ENCODE results near the gene OBSCN.

The OBSCN gene

DNA sequence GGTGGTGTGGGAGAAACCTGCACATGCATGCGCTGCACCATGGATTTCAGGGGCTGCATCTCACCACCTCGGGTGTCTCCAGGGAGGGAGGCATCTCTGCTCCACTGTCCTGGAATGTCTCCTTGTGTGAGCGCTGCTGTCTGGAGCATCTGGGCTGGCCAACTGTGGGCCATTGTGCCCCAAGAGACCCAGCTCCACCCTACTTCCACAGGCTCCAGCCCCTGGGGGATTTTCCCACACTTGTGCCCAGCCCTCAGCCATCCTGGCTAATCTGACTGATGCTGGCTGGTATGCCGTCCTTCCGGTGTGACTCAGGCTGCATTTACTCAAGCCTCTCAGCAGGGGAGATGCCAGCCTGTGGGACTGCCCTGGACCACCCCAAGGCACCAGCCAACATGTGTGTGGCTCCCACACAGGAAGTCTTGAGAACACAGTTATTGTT is 136.8 kb downstream of the OBSCN start:
- no peak for DNase-seq

DNA sequence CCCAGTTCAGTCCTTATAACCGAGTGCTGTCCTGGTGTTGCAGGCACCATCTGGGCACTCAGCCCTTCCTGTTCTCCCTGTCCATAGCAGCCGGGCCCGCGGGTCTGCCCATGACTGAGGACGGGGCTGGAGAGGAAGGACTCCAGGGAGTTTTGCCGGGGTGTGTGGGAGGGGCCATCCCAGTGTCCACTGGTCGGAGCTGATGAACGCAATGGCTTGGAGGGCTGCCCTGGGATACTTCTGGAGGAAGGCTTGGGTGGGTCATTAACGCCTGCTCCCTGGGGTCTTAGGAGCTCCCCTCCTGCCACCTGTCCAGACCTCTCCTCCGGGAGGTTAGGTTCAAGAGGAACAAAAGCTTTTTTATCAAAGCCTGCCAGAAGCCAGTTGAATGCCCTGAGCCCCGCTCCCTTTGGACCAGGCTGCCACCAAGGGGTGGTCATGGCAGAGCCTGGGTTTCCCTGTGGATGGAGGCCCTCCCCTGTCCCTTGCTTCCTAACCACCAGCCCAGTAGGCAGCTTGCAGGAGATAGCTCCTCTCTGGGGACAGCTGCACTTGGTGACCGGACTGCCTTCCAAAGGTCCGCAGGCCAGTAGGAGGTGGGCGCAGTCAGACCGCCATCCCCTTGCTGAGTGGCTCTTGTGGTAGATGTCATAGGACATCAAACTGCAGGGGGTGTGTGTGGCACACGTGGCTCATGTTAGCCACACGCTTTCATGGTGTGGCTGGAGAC is 137.5 kb downstream of the OBSCN start:
- DNase-seq = no peak

DNA sequence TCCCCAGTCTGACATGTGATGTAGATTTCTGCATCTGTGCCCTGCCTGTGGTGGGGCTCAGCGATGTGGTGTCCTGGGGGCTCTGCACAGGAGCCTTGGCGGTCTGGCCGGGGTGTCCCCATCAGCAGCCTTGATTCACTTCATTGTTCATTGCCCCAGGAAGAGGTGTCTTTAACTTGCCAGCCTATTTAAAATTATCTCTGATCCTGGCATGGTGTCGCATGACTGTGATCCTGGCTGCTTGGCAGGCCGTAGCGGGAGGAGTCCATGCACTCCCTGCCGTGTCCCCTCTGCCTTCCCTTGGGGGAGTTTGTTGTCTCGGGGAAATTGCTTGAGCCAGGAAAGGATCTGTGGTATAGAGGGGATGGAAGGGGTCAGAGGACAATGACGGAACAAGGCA is 138.9 kb downstream of the OBSCN start:
- DNase-seq = no peak

DNA sequence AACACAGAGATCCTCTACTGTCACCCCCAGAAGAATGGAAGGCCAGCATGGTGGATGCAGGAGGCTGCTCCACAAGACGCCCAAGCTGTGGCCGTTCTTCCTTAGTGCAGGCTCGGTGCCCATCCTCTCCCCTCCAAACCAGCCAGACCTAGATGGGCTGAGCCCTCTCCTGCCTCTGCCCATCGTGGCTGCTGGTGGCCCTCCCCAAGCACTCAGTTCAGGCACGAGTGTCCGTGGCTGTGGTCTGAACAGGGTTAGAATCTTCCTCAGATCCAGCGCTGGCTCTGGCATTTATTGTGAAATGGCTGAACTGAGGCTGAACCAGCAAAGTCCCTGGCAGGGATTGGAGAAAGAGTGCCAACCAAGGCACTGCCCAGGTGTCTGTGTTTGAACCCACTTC is 139.3 kb downstream of the OBSCN start:
- no peak for DNase-seq

DNA sequence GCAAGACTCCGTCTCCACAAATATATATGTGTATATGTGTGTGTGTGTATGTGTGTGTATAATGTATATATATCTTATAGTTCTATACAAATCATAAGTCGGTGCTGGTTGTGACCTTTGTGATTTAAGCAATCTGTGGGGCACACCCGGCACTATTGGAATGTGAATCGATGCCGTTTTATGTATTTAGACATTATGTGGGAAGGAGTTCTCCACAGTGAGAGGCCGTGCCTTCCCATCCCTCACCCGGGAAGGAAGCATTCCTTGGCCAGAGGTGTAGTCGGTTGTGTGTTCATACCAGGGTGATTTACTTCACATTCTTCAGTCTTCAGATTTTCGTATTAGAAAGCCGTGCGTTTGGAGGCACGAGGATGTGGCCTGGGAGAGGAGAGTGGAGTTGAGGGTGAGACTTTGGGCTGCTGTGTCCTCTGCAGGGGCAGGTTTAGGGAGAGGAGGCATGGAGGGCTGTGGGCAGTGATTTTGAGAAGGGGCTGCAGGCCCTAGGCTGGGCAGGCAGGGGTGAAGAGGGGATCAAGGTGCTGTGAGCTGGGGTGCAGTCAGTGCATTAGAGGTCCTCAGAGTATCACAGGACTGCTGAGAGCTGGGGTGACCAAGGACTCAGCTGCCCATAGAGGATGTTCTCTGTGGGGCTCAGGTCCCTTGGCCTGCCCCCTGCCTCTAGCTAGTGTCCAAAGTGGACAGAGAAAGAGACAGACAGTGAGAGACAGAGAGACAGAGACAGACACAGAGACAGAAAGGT is 141.0 kb downstream of the OBSCN start:
- no peak for DNase-seq

DNA sequence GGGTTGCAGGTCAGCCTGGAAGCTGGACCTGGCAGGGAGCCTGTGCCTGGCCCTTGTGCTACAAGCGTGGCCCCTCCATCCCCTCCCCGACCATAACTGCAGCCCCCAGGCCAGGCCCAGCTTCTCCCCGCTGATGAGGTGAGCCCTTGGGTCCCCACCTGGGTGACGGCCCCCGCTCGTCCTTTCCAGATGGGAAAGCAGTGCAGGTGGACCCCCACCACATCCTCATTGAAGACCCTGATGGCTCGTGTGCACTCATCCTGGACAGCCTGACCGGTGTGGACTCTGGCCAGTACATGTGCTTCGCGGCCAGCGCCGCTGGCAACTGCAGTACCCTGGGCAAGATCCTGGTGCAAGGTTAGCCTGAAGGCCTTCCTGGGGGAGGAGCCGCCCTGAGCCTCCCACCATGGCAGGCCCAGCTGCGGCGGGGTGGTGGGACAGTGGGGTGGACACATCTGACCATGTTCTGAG is 141.9 kb downstream of the OBSCN start:
- no peak for DNase-seq

DNA sequence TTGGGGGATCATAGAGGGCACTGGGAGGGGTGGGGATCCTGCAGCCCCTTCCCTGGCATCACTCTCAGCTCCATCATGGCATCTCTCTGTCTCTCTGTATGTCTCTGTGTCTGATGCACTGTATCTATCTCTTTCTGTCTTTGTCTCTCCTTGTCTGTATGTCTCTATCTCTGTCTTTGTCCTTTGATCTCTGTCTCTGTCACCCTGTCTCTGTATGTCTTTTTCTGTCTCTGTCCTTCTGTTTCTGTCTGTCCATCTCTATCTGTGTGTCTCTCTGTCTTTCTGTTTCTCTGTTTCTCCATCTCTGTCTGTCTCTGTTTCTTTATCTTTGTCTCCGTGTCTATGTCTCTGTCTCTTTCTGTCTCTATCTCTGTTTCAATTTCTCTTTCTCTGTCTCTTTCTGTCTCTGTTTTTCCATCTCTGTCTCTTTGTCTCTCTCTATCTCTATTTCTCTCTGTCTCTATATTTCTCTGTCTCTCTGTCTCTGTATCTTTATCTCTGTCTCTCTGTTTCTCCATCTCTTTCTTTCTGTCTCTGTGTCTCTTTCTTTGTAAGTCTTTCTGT is 142.4 kb downstream of the OBSCN start:
- no peak for DNase-seq

DNA sequence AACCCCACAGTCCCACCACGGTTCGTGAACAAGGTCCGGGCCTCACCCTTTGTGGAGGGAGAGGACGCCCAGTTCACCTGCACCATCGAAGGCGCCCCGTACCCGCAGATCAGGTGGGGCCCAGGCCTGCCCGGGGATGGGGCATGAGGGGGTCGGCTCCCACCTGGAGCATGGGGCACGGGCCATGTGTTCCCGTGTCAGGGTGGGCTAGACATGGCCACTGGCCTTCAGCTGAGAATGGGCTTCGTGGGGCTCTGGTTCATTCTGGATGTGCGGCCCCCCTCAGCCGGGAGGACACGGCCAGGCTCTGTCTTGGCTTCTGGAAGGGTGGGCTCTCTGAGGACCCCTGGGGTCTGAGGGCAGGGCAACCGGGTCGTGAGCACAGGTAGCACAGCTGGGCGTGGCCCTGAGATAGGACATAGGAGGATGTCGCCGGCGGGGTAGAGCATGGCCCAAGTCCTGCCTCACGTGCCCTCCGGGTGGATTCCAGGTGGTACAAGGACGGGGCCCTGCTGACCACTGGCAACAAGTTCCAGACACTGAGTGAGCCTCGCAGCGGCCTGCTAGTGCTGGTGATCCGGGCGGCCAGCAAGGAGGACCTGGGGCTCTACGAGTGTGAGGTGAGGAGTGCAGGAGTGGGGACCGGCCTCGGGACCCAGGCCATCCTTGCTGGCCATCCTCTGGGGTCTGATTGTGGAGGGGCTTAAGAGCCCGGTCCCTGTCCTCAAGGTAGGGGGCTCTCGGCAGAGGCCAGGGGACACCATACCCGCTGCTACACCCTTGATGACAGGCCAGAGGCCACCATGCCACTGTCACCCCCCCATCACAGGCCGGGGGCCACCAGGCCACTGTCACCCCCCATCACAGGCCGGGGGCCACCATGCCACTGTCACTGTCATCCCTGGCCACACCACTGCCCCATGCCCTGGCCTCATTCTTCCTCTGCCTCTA is 143.3 kb downstream of the OBSCN start:
- no peak for DNase-seq

DNA sequence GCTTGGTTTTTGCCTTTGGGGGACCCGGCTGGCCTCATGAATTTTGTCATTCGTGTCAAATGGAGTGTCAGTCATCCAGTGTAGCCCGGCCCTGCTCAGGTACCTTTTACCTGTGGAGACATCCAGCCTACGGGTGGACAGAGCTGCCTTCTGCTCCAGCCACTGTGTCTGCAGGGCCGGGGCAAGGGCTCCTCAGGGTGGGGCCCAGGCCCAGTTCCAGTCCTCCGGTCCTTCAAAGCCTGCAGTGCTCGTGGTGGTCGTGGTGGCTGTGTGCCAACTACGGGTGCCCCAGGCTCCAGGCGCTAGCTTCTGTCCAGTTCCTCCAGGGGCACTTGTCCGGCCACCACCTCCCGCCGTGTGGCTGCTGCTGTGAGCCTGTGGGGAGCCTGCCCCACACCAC is 144.0 kb downstream of the OBSCN start:
- DNase-seq = no peak

DNA sequence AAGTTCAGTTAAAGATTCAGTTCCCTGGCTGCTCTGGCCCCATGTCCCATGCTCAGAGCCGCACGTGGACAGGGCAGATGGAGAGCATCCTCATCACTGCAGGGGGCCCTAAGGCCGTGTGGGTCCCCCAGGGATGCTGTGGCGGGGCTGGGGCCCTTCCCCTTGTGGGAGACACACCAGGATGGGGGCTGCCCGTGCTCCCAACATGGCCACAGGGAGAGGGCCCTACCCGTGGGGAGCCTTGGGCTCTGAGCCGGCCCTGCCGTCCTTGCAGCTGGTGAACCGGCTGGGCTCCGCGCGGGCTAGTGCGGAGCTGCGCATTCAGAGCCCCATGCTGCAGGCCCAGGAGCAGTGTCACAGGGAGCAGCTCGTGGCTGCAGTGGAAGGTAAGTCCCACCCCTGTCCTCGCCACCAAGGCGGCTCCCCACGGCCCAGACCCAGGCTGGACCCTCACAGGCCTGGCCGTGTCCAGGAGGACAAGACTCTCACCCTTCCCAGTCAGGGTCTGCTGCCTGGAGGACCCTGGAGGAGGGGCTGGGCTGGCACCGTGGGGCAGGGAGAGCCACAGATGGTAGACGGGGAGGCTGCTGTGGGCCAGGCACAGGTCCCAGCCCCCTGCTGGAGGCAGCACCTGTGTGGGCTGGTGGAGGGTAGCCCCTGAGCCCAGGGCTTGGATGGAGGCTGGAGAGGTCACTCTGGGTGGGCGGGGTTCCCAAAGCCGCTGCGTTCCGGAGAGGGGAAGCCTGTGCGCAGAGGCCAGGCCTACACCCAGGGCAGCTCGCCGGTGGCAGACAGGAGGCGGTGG is 145.0 kb downstream of the OBSCN start:
- no peak for DNase-seq

DNA sequence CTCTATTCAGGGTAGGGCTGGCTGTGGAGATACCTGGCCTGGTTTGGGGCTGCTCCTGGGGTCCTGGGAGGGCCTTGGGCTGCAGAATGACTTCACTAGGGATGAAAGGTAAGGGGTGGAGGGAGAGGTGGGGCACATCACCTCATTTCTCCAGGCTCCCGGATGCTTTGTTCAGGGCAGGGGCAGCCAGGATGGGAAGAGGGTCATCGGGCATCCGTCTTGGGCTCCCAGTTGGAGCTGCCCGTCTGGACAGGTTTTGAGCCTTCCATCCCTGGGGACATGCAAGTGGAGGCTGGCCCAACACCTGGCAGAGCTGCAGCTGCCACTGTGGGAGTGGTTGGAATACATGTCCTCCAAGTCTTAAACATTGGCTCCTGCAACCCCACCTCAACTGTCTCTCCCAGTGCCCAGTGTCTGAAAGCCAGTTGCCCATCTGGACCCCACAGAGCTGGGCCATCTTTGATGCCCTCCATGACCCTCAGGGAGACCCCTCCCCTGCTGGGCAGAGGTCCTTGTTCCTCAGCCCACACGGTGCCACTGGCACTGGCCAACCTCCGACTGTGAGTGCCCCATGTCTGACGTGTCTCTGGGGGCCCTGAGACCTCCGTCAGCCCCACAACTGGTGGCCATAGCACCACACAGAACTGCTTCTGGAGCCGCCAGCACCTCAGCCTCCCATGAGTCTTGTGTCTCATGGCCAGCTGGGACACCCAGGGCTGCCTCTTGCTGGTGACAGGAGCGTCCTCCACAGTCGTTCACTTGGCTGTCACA is 145.9 kb downstream of the OBSCN start:
- no peak for DNase-seq

DNA sequence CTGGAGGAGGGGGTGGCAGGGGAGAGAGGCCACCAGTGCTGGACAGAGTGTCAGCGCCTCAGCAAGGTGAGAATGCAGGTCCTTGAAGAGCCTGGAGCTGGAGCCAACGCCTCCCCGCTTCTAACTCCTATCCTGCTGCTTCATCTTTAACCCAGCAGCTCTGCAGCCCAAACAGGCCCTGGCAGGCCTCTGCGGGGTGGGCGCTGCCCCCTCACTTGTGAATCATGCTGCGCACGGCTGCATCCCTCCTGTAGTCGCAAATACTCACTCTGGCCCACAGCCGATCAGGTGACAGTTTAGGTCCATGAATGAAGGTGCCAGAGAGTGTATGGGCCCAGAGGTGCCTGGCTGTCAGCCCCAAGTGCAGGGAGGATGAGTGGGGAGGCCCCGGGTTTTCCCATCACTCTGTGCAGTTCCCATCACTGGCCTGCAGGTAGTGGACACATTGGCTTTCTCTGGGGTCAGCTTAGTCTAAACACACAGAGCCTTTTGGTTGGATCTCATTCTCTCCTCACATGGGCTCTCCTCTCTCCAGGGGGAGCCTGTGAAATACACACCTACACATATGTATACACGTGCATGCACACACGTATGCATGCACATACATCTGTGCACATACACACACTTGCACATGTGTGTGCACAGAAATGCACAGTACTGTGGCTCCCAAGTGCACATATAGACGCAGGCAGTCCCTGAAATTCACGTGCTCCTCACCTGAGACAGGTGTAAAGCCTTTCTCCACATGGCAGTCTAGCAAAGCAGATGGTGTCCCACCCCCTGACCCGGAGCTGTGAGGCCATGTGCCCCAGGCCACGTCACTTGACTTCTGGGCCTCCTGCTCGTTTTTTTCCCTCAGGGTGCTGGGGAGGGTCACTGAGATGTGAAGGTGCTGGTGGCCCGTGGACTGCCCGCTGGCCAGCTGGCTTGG is 146.8 kb downstream of the OBSCN start:
- DNase-seq = no peak

DNA sequence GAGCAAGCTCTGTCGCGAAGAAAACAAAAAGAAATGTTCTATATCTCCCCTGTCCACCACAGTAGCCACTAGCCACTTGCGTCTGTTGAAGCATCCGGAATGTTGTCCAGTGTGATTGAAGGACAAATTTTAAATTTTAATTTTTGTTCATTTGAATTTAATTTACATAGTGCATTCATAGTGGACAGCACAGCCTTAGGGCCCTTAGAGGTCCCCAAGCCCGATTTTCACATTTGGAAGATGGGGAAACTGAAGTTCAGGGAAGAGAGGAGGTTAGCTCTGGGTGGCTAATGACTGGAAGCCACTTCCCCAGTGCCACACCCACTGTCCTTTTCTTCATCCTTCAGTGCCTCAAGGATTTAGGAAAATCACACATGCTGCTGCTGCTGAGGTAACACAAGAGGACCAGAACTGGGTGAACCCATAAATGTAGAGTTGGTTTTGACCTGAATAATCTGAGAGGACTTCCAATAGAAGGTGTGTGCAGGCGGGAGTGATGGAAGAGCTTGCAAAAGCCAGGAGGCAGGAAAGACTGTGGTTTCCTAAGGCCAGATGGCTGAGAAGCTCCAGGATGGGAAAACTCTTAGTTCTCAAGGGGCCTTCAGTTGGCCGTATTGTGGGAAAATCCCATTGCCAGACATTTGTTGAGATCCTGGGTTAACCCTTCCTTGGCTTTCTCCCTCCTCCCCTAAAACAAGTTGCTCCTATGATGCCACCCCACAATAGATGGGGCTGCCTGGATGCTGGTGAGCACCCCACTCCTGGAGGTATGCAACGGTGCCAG is 149.2 kb downstream of the OBSCN start:
- no peak for DNase-seq

DNA sequence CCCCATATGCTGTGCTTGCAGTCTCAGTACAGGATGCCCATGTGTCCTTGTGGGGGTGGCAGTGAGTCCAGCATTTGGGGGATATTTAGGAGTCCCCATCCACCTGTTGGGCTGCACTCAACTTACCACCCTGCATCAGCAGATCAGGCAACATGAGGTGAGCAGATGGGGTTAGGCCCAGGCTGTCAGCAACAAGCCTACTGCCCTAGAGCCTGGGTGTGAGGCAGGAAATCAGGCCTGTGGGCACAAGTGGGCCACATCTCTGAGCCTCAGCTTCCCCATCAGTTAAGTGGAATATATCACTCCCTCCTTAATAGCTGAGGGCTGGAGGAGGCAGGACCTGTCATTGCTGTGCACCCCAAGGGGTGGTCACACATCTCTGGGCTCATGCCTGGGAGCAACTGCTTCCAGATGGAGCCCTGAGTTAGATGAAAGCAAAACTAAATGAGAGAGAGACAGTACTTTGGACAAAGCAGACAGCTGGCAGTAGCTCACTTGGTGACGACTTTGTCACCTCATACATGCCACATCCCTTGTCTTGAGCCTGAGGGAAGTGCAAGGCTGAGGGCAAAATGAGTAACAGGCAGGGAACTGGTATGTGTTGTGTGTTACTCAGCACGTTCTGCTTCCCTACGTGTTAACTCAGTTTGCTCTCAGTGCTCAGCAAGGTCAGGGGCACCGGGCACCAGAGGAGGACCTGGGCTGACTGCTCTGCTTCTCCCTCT is 150.4 kb downstream of the OBSCN start:
- DNase-seq = no peak

DNA sequence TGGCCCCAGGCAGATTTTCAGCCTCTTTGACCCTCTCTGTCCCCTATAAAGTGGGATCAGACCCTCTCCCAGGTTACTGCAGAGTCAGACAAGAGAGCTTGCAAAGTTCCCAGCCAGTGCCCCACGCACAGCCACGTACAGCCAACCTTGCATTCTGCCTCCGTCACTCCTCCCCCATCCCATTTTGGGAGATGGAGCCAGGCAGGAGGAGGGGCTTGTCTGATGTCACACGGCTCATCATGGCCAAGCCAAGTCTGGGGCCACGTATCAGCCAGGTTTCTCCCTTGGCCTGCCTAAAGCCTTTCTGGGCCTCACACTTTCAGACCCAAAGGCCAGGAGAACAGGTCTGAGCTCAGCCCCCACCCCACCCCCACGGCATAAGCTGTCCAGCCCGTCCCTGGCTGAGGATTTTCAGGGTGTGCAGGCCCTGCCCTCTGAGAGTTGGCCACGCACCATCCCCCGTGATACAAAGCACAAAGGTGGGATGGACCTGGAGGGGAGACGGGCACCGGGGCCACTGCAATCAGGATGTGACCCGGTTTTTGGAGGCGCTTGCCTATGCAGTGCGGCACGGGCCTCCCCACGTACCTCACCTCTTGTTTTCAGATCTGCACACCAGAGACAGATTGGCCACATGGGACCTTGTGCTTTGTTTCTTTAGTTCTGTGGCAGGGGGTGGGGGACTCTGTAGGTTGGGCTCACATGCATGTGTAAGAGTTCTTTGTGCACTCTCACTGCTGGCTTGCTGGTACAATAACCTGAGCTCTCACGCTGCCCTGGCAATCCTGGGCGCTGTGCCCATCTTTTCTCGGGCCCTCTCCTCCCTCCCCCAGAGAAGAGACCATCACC is 151.1 kb downstream of the OBSCN start:
- DNase-seq = no peak

DNA sequence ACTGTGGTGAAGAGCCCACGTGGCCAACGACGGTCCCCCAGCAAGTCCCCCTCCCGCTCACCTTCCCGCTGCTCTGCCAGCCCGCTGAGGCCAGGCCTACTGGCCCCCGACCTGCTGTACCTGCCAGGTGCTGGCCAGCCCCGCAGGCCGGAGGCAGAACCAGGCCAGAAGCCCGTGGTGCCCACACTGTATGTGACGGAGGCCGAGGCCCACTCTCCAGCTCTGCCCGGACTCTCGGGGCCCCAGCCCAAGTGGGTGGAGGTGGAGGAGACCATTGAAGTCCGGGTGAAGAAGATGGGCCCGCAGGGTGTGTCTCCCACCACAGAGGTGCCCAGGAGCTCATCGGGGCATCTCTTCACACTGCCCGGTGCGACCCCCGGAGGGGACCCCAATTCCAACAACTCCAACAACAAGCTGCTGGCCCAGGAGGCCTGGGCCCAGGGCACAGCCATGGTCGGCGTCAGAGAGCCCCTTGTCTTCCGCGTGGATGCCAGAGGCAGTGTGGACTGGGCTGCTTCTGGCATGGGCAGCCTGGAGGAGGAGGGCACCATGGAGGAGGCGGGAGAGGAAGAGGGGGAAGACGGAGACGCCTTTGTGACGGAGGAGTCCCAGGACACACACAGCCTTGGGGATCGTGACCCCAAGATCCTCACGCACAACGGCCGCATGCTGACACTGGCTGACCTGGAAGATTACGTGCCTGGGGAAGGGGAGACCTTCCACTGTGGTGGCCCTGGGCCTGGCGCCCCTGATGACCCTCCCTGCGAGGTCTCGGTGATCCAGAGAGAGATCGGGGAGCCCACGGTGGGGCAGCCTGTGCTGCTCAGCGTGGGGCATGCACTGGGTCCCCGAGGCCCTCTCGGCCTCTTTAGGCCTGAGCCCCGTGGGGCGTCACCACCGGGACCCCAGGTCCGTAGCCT is 152.0 kb downstream of the OBSCN start:
- no peak for DNase-seq
